GM19043 (cell line): ENCODE results near the gene ADGRV1.
"Not testable (repeated sequence)": the region's sequence is repeated elsewhere in the genome, so short reads cannot be mapped to it uniquely, and the experiment has no call there.

Experiments used
- ATAC-seq: cut with Tn5 transposase; IDR thresholded peaks from one replicate; pipeline ENCODE4 v1.9.1; 2021; ENCODE audit warnings: low read depth; ENCODE audit not compliant: unreplicated experiment

ADGRV1 gene

DNA sequence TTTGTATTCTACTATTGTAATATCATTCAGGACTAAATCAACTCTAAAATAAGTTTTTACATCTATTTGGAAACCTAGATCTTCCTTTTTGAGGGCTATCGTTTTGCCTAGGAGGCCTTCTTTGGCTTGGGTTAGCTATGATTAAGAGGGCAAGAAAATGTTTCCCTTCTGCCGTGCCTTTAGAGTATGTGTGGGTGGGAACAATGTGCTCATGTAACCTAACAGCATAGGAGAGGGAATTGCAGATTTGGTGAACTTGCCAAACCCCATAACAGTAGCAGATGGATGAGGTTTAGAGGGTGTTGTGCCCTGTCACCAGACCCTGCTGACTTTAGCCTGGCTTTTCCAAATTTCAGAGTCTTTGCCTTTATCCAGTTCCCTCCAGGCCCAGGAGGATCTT lies 339.0 kb downstream of the ADGRV1 start:
- no peak for ATAC-seq

DNA sequence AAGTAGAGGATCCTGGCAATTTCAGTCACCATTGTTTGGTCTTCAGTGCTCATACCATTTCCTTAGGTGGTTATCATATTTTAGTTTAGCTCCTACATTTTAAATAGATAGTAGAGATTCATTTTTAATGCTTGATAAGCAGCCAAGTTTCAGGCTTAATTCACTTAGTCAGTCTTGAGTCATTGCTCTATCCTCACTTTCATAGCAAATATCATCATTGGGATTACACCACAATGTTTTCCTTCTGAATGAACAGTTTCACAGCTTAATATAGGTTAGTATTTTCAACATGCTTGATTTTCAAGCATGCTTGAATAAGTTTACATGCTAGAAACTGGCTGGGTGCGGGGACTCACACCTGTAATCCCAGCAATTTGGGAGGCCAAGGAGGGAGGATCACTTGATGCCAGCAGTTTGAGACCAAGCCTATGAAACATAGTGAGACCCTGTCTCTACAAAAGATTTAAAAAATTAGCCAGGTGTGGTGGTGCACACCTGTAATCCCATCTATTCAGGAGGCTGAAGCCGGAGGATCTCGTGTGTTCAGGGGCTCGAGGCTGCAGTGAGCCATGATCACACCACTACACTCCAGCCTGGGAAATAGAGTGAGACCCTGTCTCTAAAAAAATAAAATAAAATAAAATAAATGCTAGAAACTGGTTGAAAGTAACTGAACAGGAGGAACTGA lies 339.9 kb downstream of the ADGRV1 start:
- no peak for ATAC-seq

GRCh38 chr5:90899014-90899604 lies 340.5 kb downstream of the ADGRV1 start:
- no peak for ATAC-seq

DNA sequence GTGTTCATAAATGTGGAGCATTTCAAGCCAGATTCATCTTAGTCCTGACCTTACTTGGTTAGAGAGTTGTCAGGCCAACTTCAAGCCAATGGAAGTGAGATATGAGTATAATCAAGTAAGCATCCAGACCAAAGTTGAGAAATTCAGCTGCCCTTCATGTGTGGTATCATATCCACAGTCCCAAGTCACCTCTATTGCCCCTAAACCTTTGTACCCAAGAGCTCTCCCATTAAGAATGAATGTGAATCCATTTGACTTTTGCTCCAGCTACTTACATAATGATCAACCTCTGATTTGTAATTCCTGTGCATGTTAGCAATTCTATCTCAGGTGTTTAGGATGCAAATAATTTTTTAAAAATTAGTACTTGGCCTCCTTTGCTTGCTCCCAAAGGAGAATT lies 342.7 kb downstream of the ADGRV1 start:
- no peak for ATAC-seq

DNA sequence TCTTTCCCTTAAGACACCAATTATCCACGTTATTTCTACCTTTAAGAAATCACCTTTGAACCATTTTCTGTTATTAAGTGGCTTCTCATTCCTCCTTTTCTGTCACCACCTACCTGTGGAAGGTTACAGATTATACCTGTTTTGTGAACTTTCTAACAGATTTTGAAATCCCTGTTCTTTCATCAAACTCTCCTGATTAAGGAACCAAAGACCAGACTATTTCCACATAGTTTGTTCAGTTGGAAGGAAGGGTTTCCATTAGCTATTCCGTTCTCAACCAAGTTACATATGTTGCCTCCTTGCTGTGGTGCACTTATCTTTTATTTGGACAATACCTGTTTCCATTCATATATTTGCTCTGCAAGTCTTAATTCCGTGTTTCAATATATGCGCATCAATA lies 343.6 kb downstream of the ADGRV1 start:
- no peak for ATAC-seq

GRCh38 chr5:90902651-90903386 lies 344.2 kb downstream of the ADGRV1 start:
- ATAC-seq = no peak

DNA sequence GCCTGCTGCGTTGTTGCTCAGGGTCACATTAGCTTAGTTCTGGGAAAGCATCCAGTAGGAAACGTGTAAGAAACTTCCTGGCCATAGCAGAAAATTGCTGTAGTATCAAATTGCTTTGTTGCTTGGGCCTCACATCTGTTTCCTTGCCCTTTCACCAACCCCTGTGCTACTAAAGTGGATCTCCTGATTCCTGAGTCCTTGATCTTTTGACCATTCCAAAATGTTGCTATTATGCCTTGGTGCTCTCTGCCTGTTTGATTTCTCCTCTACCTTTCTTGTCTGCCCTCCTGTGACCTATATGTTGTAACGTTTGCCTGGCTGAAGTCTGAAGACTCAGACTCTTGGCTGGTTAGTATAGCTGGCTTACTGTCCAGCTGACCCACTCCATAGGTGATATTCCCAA lies 350.5 kb downstream of the ADGRV1 start:
- ATAC-seq = no peak

DNA sequence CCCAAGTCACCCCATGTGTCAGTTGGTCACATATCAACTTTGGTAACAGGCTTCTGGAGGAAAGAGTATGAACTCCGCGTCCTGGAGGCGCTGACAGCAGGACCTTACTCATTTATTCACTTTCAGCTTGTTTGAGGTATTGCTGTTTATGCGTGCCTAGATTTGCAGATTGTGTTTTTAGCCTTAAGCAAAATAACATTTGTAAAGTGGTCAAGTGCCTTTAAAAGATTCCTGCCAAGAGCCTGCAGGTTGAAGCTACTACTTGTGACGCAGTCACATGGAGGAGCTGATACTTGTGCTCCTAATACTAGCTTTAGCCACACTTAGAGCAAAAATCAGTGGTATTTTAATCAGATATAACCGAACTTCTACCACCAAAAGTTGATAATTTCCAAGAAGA lies 351.3 kb downstream of the ADGRV1 start:
- no peak for ATAC-seq

DNA sequence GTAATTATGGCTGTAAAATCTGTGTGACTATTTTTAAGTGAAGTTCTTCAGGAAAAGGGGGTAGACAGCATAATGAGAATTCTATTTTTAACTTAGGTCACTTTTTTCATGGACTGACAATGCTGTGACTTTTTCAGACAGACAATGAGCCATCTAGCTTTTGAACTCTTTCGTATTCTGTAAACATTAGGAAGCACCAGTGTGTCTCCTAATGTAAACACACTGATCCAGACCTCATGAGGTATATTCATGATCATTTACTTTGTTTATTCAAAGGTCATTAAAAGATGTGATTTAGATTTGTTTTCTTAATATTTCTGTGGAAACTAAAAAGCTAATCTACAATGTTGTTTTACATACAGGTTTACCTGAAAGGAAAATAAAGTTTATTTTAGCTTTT lies 352.6 kb downstream of the ADGRV1 start:
- no peak for ATAC-seq

- no peak for ATAC-seq
These were observed 353.9 kb downstream of the ADGRV1 start for GRCh38 chr5:90912476-90912875.

- ATAC-seq = no peak
These were observed 356.8 kb downstream of the ADGRV1 start for GRCh38 chr5:90915393-90915792.

DNA sequence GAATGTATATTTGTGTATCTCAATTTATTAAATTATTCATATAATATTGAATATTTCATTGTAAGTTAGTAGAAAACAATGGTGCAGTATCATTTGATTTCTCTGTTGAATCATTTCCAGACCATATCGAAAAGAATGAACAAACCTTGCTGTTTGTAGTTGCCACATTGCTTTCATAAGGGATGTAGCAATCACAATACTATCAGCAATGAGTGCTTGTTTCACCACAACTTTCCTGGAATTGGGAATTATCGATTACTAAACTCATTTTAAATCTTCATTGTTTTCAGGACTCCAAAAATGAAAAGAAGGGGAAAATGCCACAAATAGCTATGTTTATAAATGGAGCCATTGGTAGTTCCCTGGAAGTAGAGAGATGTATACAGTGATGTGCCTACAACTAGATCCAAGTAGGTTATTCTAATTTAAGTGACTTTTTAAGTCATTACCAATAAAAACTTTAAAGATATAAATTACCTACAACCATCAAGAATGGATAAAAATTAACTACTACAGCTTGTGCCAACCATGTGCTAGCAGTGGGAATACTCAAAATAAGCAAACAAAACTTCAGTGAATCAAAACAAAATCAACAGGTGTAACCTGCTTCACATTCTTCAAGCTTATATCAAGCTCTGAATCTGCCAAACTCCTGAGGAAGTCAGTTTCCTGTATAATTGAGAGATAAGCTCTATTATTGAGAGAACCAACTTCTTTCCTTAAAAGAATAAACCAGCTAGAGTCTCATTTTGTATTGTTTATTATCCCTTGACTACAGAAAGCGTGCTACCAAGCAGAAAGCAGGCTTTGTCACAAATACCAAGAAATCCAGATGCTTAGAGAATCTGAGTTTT lies 358.6 kb downstream of the ADGRV1 start:
- ATAC-seq = no peak

GRCh38 chr5:90917928-90918668 lies 359.5 kb downstream of the ADGRV1 start:
- no peak for ATAC-seq

- no peak for ATAC-seq
These were observed 362.9 kb downstream of the ADGRV1 start for GRCh38 chr5:90921418-90921973.

DNA sequence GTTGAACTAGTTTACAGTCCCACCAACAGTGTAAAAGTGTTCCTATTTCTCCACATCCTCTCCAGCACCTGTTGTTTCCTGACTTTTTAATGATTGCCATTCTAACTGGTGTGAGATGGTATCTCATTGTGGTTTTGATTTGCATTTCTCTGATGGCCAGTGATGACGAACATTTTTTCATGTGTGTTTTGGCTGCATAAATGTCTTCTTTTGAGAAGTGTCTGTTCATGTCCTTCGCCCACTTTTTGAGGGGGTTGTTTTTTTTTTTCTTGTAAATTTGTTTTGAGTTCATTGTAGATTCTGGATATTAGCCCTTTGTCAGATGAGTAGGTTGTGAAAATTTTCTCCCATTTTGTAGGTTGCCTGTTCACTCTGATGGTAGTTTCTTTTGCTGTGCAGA lies 365.6 kb downstream of the ADGRV1 start:
- not testable (repeated sequence) for ATAC-seq

- ATAC-seq = not testable (repeated sequence)
These were observed 370.6 kb downstream of the ADGRV1 start for GRCh38 chr5:90929013-90929839.

DNA sequence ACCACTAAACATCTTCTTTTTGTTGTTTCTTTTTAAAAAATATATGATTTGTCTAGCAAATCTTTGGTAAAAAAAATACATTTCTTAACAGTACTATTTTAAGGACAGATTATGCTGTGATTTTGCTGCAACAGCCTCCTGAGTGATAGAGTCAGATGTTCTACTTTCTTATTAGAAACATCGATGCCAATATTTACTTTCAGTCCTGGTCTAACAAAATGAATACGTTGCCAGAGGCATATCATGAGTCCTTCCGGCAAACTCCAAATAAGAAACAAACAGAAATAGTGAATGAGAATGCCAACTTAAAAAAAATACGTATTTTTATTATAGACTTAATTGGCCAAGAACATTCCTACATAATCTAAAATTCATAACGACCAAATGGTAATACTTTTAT lies 371.5 kb downstream of the ADGRV1 start:
- no peak for ATAC-seq

DNA sequence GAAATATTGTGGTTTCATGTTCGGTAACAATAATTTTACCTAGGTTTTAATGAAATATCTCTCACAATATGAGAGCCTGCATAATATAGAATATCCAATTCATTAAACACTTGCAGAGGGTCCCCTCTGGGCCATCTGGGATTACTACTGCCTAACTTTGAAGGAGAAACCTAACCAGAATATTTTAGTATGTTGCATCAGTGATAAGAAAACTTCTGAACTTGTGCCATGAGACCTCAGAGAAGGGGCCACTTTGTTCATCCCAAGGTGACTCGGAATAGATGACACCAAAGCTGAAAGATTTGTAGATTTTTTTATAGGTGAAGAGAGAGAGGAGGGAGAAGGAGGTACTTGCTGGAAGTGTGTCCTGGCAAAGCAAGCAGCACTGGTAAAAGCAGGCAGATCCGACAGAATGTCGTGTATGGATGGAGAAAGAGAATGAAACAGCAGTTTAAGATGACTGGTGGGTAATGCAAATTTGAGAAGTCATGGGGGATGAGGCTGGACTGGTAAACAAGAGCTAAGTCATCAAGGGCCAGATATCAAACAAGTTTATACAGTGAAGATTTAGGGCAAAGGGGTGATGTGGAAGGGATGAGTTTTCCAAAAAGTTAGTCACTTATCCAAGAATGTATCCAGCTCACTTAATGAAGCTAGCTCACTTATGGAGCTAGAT lies 372.3 kb downstream of the ADGRV1 start:
- no peak for ATAC-seq
